HCT116 (cell line): ENCODE measurements around the gene LY6G6F. TPM values are rescaled to one million over a fixed set of nuclear protein-coding genes. Genes with fewer than 3 reads are reported as not detected.

Source experiments
- ATAC-seq: fragments of 200-7000 bp; cut with Tn5 transposase; 2 replicates; pipeline ENCODE4 v1.9.1; 2020; ENCODE audit warnings: mild to moderate bottlenecking, moderate library complexity
- BruUV-seq: library from RNA; stranded (reverse); fragments of 400-500 nt; replicated peaks from 2 replicates; lab custom pipeline; 2021; lab: Mats Ljungman, UMichigan
- CTCF ChIA-PET: fragments of 300-600 bp; sonication (Branson Sonifier 250); formaldehyde crosslinking; loops from one replicate; lab custom pipeline; 2021; ENCODE audit warnings: antibody characterized with exemption; lab: Charles Lee
- POLR2A ChIA-PET: fragments of 300-600, 350-600 bp; sonication (Branson Sonifier 250); formaldehyde crosslinking; loops from one replicate; lab custom pipeline; 2021; ENCODE audit warnings: antibody characterized with exemption; lab: Charles Lee
- RAD21 ChIA-PET, 2 experiments: fragments of 300-600 bp; sonication (Branson Sonifier 250); formaldehyde crosslinking; loops; one replicate each; lab custom pipeline; 2023; ENCODE audit warnings: low total read pairs in 2 of 2; ENCODE audit not compliant: uncharacterized antibody in 2 of 2, unreplicated experiment in 2 of 2, low non-redundant PET in 1 of 2; lab: Charles Lee
- DNase-seq: peaks from one replicate; pipeline ENCODE4 v3.0.0-alpha.2; 2010; ENCODE audit warnings: low read depth, low spot score
- H2AFZ ChIP-seq: fragments of 200-600 bp; shearing (Covaris generic), sonication (generic); 2 replicates; pipeline ENCODE4 v1.6.1; 2017; ENCODE audit warnings: low read depth, mixed run types, mixed read lengths, antibody characterized with exemption, low read length; ENCODE audit not compliant: poor library complexity, severe bottlenecking
- H3K27ac ChIP-seq: 2 replicates; pipeline ENCODE4 v1.5.1; 2012; ENCODE audit warnings: low read depth, low read length
- H3K27me3 ChIP-seq: fragments of 200-600 bp; sonication (generic); 2 replicates; pipeline ENCODE4 v1.6.1; 2016; ENCODE audit warnings: mixed run types, low read length, mixed read lengths; ENCODE audit not compliant: insufficient read depth
- H3K36me3 ChIP-seq, 2 experiments: fragments of 200-500 bp in 1 of 2; fragments of 200-600 bp in 1 of 2; sonication (Bioruptor generic) in 1 of 2; sonication (generic) in 1 of 2; 2 replicates each; pipeline versions ENCODE4 v1.5.1 to v1.6.1; 2014 to 2016; ENCODE audit warnings: low read length in 2 of 2, inconsistent platforms in 1 of 2, mixed read lengths in 1 of 2, mixed run types in 1 of 2; ENCODE audit not compliant: insufficient read depth in 2 of 2, control insufficient read depth in 1 of 2
- H3K4me1 ChIP-seq, 2 experiments: fragments of 200-600 bp in 1 of 2; sonication (generic) in 1 of 2; 2 replicates each; pipeline versions ENCODE4 v1.5.1 to v1.6.1; 2012 to 2017; ENCODE audit warnings: low read length in 2 of 2, inconsistent platforms in 1 of 2, mild to moderate bottlenecking in 1 of 2, mixed read lengths in 1 of 2, mixed run types in 1 of 2, moderate library complexity in 1 of 2; ENCODE audit not compliant: insufficient read depth in 2 of 2, control insufficient read depth in 1 of 2
- H3K4me2 ChIP-seq: fragments of 200-600 bp; sonication (generic); 2 replicates; pipeline ENCODE4 v1.6.1; 2017; ENCODE audit warnings: mixed run types, low read length, mixed read lengths
- H3K4me3 ChIP-seq, 2 experiments: fragments of 200-600 bp in 1 of 2; sonication (generic) in 1 of 2; replicated peaks in 1 of 2; 2 replicates each; pipeline ENCODE4 v1.5.1; 2011 to 2016; ENCODE audit warnings: low read length in 2 of 2, control low read depth in 1 of 2, low read depth in 1 of 2, mild to moderate bottlenecking in 1 of 2, mixed read lengths in 1 of 2, mixed run types in 1 of 2
- H3K79me2 ChIP-seq: fragments of 200-600 bp; sonication (generic); 2 replicates; pipeline ENCODE4 v1.6.1; 2017; ENCODE audit warnings: mild to moderate bottlenecking, mixed run types, low read length, moderate library complexity, mixed read lengths; ENCODE audit not compliant: insufficient read depth
- H3K9ac ChIP-seq: fragments of 200-600 bp; sonication (generic); 2 replicates; pipeline ENCODE4 v1.6.1; 2016; ENCODE audit warnings: low read length, mixed read lengths
- H3K9me2 ChIP-seq: fragments of 200-600 bp; sonication (generic), shearing (Covaris generic); 2 replicates; pipeline ENCODE4 v1.6.1; 2017; ENCODE audit warnings: mixed run types, mild to moderate bottlenecking, moderate library complexity; ENCODE audit not compliant: insufficient read depth
- H3K9me3 ChIP-seq, 2 experiments: fragments of 200-500 bp in 1 of 2; fragments of 200-600 bp in 1 of 2; sonication (Bioruptor generic) in 1 of 2; sonication (generic) in 1 of 2; 2 replicates each; pipeline ENCODE4 v1.6.1; 2014 to 2017; ENCODE audit warnings: low read length in 2 of 2, mixed read lengths in 2 of 2, inconsistent platforms in 1 of 2, low read depth in 1 of 2, mild to moderate bottlenecking in 1 of 2, mixed run types in 1 of 2, moderate library complexity in 1 of 2; ENCODE audit not compliant: control insufficient read depth in 1 of 2, insufficient read depth in 1 of 2
- H4K20me1 ChIP-seq: fragments of 200-600 bp; sonication (generic), shearing (Covaris generic); 2 replicates; pipeline ENCODE4 v1.6.1; 2017; ENCODE audit warnings: mixed run types, mild to moderate bottlenecking, moderate library complexity; ENCODE audit not compliant: insufficient read depth
- CBX3 ChIP-seq: IDR thresholded peaks from 2 replicates; pipeline ENCODE4 v1.6.1; 2012; ENCODE audit warnings: low read depth
- CEBPB ChIP-seq: IDR thresholded peaks from 2 replicates; pipeline ENCODE4 v1.6.1; 2012; ENCODE audit warnings: low read depth
- EGR1 ChIP-seq: IDR thresholded peaks from 2 replicates; pipeline ENCODE4 v1.6.1; 2012; ENCODE audit warnings: low read depth
- EZH2 ChIP-seq: fragments of 200-600 bp; sonication (generic); IDR thresholded peaks from 2 replicates; pipeline ENCODE4 v1.6.1; 2017; ENCODE audit warnings: antibody characterized with exemption, mixed run types
- FOSL1 ChIP-seq: IDR thresholded peaks from 2 replicates; pipeline ENCODE4 v1.6.1; 2012; ENCODE audit warnings: low read depth
- JUND ChIP-seq: IDR thresholded peaks from 2 replicates; pipeline ENCODE4 v1.6.1; 2012
- POLR2A ChIP-seq: IDR thresholded peaks from 2 replicates; pipeline ENCODE4 v1.7.0; 2011; ENCODE audit warnings: borderline replicate concordance; ENCODE audit not compliant: insufficient read depth, insufficient read length; ENCODE audit errors: extremely low read depth
- POLR2AphosphoS5 ChIP-seq: IDR thresholded peaks from 2 replicates; pipeline ENCODE4 v1.6.1; 2011; ENCODE audit warnings: mild to moderate bottlenecking, low read depth, low read length, moderate library complexity
- RAD21 ChIP-seq: IDR thresholded peaks from 2 replicates; pipeline ENCODE4 v1.6.1; 2012; ENCODE audit warnings: low read depth, mild to moderate bottlenecking
- REST ChIP-seq: IDR thresholded peaks from 2 replicates; pipeline ENCODE4 v1.6.1; 2012; ENCODE audit warnings: low read depth
- SP1 ChIP-seq: IDR thresholded peaks from 2 replicates; pipeline ENCODE4 v1.6.1; 2012; ENCODE audit warnings: low read depth
- TCF7L2 ChIP-seq: IDR thresholded peaks from 2 replicates; pipeline ENCODE4 v1.7.0; 2011; ENCODE audit warnings: borderline replicate concordance, inconsistent platforms; ENCODE audit not compliant: insufficient read depth, insufficient read length; ENCODE audit errors: extremely low read depth
- ZFX ChIP-seq: fragments of 450-650 bp; IDR thresholded peaks from 2 replicates; pipeline ENCODE4 v1.6.1; 2017
- ZNF274 ChIP-seq: fragments of 200-500 bp; sonication (Bioruptor generic); IDR thresholded peaks from 2 replicates; pipeline ENCODE4 v1.6.1; 2014; ENCODE audit warnings: mild to moderate bottlenecking, low read depth, low read length, inconsistent platforms
- intact Hi-C: fragments of 100-400 bp; cut with micrococcal nuclease; formaldehyde crosslinking; loops from 2 replicates; pipeline ENCODE4 v1.10.0; 2022
- total RNA-seq: library from RNA; stranded (reverse); gene quantifications from one replicate; pipeline ENCODE4 v1.2.1, GENCODE V29; 2021; ENCODE audit not compliant: unreplicated experiment

The LY6G6F gene
- total RNA-seq, 1 experiment from 2014 or later: not detected

GRCh38 chr6:31658158-31658688 lies 48.4 kb upstream of the LY6G6F start:
- H3K36me3 ChIP-seq: peaks cover 2 to 6% of the 10 kb centered on the region in 2 experiments; a peak in 3 of 4 replicates
- peaks cover 31% of the 10 kb centered on the region for H3K79me2 ChIP-seq
- CTCF ChIA-PET: no interaction called here
- H3K4me1 ChIP-seq: peaks cover 11 to 41% of the 10 kb centered on the region in 2 experiments; a peak in 3 of 4 replicates
- POLR2A ChIA-PET: interaction anchor here (1.2 kb wide), 1 partner anchor 82 kb away, joined by 3 read pairs; the partner anchor contains the start of gene MSH5
- no peaks in the 10 kb centered on the region for H3K9me2 ChIP-seq
- DNase-seq (no peak), ATAC-seq (no peak)
- TF ChIP-seq REST (no peak), RAD21 (no peak), ZFX (no peak)
- no peak overlapping the region for H3K9ac ChIP-seq
- H4K20me1 ChIP-seq: no peaks in the 10 kb centered on the region
- no peaks in the 10 kb centered on the region for H3K27me3 ChIP-seq
- H3K9me3 ChIP-seq: no peaks in the 10 kb centered on the region
- H3K4me3 ChIP-seq: no peak overlapping the region
- RAD21 ChIA-PET: no interaction called here
- no peak overlapping the region for H3K4me2 ChIP-seq
- no TSS peak for BruUV-seq
- intact Hi-C loops: no loop called here
- no peak overlapping the region for H2AFZ ChIP-seq
- no peak overlapping the region for H3K27ac ChIP-seq

GRCh38 chr6:31658983-31659648 lies 47.5 kb upstream of the LY6G6F start:
- peak overlapping the region; percentile 25 for H3K27ac ChIP-seq
- no peaks in the 10 kb centered on the region for H3K9me3 ChIP-seq
- no peak overlapping the region for H2AFZ ChIP-seq
- no peak for DNase-seq
- RAD21 ChIA-PET: no interaction called here
- peaks cover 5 to 15% of the 10 kb centered on the region in 2 experiments; a peak in 3 of 4 replicates for H3K36me3 ChIP-seq
- no peaks in the 10 kb centered on the region for H3K27me3 ChIP-seq
- peak overlapping the region; percentile 79 to 87 for H3K4me3 ChIP-seq
- H3K79me2 ChIP-seq: peaks cover 39% of the 10 kb centered on the region
- H3K9me2 ChIP-seq: no peaks in the 10 kb centered on the region
- peak overlapping the region; percentile 94 for H3K4me2 ChIP-seq
- H4K20me1 ChIP-seq: no peaks in the 10 kb centered on the region
- ATAC-seq: no peak
- POLR2A ChIA-PET: interaction anchor here (1.2 kb wide), 1 partner anchor 81 kb away, joined by 3 read pairs; the partner anchor contains the start of gene MSH5
- CTCF ChIA-PET: no interaction called here
- H3K9ac ChIP-seq: peak overlapping the region; percentile 88; the same call in 1 of the 2 replicates
- peaks cover 17 to 41% of the 10 kb centered on the region in 2 experiments; a peak in 3 of 4 replicates for H3K4me1 ChIP-seq
- intact Hi-C loops: no loop called here
- no TSS peak for BruUV-seq
- TF ChIP-seq JUND (no peak), ZNF274 (no peak), SP1 (no peak), CEBPB (no peak), TCF7L2 (no peak), FOSL1 (no peak), POLR2A (no peak), POLR2AphosphoS5 (no peak), CBX3 (no peak), EGR1 (no peak), EZH2 (no peak)
